AG04450 (cell line): ENCODE results near the gene HOXC9. TPM values are rescaled to one million over a fixed set of nuclear protein-coding genes. Genes with fewer than 3 reads are reported as not detected.

ENCODE experiments used
- CTCF ChIA-PET: fragments of 300-600, 350-600 bp; formaldehyde crosslinking; extraction: SDS; loops from one replicate; lab custom pipeline; 2022; ENCODE audit warnings: antibody characterized with exemption, inconsistent platforms; lab: Charles Lee
- POLR2A ChIA-PET: fragments of 350-600 bp; formaldehyde crosslinking; extraction: SDS; loops from one replicate; lab custom pipeline; 2021; ENCODE audit warnings: antibody characterized with exemption, inconsistent platforms; lab: Yijun Ruan, JAX
- DNase-seq: peaks from one replicate; pipeline ENCODE4 v3.0.0-alpha.2; 2011; ENCODE audit warnings: low read depth, low spot score
- H3K27ac ChIP-seq: one replicate; pipeline ENCODE4 v1.5.1; 2012; ENCODE audit warnings: low read depth, low read length, control low read depth
- H3K27me3 ChIP-seq: one replicate; pipeline ENCODE4 v1.6.0; 2012; ENCODE audit warnings: low read length; ENCODE audit not compliant: control insufficient read depth, insufficient read depth
- H3K4me3 ChIP-seq: 2 replicates; pipeline ENCODE4 v1.5.1; 2011; ENCODE audit warnings: mild to moderate bottlenecking, low read depth, low read length, control low read depth
- H3K9me3 ChIP-seq: 2 replicates; pipeline ENCODE4 v1.5.1; 2012; ENCODE audit warnings: low read length; ENCODE audit not compliant: control insufficient read depth, insufficient read depth
- polyA minus RNA-seq: library from RNA; depleted of rRNA, polyadenylated mRNA; stranded (reverse); fragments of >200 nt; gene quantifications from 2 replicates; pipeline ENCODE4 v1.2.3, GENCODE V29; 2011; rRNA and poly(A)+ RNA removed
- polyA plus RNA-seq: library from polyadenylated mRNA; depleted of rRNA; stranded (reverse); fragments of >200 nt; gene quantifications from 2 replicates; pipeline ENCODE4 v1.2.3, GENCODE V29; 2011; rRNA removed
- TF ChIP-seq, protein P1 (sequence below): IDR thresholded peaks from 2 replicates; pipeline ENCODE4 v1.5.1; 2011; ENCODE audit warnings: low read depth, low read length, control low read depth, inconsistent platforms

The HOXC9 gene
- polyA plus RNA-seq (not detected in 2 replicates), polyA minus RNA-seq (not detected in 2 replicates)

- no peak for DNase-seq
- ChIA-PET CTCF (interaction anchor here (0.6 to 3.5 kb wide), 3 partner anchors 192 to 251 kb away, joined by 3 to 16 read pairs (median 4); no protein-coding TSS in a partner anchor), POLR2A (interaction anchor here (0.9 kb wide), 1 partner anchor 13 kb away, joined by 3 read pairs; no protein-coding TSS in a partner anchor)
- Histone ChIP-seq H3K27ac (no peak within 1 kb of the TSS), H3K27me3 (peaks cover 98% of the 10 kb centered on the region), H3K4me3 (peak within 1 kb of the TSS; percentile 32), H3K9me3 (peaks cover 9% of the 10 kb centered on the region; the same call in 1 of the 2 replicates)
- TF ChIP-seq, protein P1, sequence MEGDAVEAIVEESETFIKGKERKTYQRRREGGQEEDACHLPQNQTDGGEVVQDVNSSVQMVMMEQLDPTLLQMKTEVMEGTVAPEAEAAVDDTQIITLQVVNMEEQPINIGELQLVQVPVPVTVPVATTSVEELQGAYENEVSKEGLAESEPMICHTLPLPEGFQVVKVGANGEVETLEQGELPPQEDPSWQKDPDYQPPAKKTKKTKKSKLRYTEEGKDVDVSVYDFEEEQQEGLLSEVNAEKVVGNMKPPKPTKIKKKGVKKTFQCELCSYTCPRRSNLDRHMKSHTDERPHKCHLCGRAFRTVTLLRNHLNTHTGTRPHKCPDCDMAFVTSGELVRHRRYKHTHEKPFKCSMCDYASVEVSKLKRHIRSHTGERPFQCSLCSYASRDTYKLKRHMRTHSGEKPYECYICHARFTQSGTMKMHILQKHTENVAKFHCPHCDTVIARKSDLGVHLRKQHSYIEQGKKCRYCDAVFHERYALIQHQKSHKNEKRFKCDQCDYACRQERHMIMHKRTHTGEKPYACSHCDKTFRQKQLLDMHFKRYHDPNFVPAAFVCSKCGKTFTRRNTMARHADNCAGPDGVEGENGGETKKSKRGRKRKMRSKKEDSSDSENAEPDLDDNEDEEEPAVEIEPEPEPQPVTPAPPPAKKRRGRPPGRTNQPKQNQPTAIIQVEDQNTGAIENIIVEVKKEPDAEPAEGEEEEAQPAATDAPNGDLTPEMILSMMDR: no peak
Measured at GRCh38 chr12:54000116-54001114, at the start of gene HOXC9. TSS of gene HOXC9 (plus strand) at chr12:54000161. CDS start at chr12:54000189, 28 bp downstream.

GRCh38 chr12:53950437-53950773 is 49.6 kb upstream of the HOXC9 start:
- H3K27me3 ChIP-seq: peaks cover 90% of the 10 kb centered on the region
- ChIA-PET POLR2A (no interaction called here), CTCF (no interaction called here)
- TF ChIP-seq, protein P1: no peak
- no peak for DNase-seq
- H3K9me3 ChIP-seq: peaks cover 19% of the 10 kb centered on the region; the same call in 1 of the 2 replicates
- H3K27ac ChIP-seq: no peak overlapping the region
- H3K4me3 ChIP-seq: no peak overlapping the region

DNA sequence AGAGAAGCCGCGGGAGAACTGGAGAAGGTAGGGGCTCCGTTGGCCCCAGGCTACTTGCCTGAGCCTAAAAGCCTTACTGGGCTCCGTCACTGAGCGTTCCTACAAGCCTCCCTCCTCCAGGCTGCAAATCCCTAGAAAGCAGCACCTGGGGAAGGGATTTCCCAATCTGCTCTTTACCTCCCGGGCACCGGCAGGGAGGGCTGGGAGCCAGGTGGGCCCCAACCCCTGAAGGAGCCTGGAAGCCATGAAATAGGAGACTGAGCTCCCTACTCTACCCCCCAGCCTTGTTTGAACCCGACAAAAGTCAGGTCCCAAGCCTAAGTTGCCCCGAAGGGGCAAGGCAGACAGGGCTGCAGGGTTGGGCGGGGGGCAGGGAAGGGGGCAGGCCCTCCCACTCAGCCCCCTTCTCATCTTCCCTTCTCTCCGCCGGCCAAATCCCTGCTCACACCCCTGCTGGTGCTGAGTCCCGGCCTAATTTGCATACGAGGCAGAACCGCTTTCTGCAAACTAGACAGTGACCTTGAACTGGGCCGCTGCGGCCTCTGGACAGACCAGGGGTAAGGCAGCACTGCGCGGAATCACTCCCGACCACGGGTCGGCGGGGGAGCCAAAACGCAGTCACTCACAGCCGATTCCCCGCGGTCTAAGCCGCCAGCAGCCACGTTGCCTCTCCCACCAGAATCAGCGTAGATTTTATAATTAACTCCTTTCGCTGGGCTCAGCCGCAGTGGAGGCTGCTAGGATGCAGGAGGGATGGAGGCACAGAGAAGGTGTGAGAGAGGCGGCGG is 49.0 kb upstream of the HOXC9 start:
- DNase-seq: no peak
- Histone ChIP-seq H3K27ac (no peak overlapping the region), H3K4me3 (no peak overlapping the region), H3K27me3 (peaks cover 91% of the 10 kb centered on the region), H3K9me3 (peaks cover 19% of the 10 kb centered on the region; the same call in 1 of the 2 replicates)
- ChIA-PET CTCF (no interaction called here), POLR2A (no interaction called here)
- TF ChIP-seq, protein P1: no peak

- POLR2A ChIA-PET: no interaction called here
Measured at GRCh38 chr12:53951577-53952334, 48.2 kb upstream of the HOXC9 start.

More at GRCh38 chr12:53951577-53952334, 48.2 kb upstream of the HOXC9 start:
- Histone ChIP-seq H3K27me3 (peaks cover 94% of the 10 kb centered on the region), H3K4me3 (no peak overlapping the region), H3K9me3 (peaks cover 19% of the 10 kb centered on the region; the same call in 1 of the 2 replicates), H3K27ac (no peak overlapping the region)
- CTCF ChIA-PET: no interaction called here
- TF ChIP-seq, protein P1: no peak
- no peak for DNase-seq
